ENCODE data around the gene IGLL5.

The IGLL5 gene

GRCh38 chr22:22941831-22942510, 54.4 kb downstream of the IGLL5 start:
- peak; percentile 21 for DNase-seq

GRCh38 chr22:22942511-22943329, 55.1 kb downstream of the IGLL5 start:
- DNase-seq = peak; percentile 93

- peak; percentile 18 for DNase-seq
Measured at GRCh38 chr22:22943521-22944267, 56.1 kb downstream of the IGLL5 start.

GRCh38 chr22:22944268-22944985, 56.8 kb downstream of the IGLL5 start:
- DNase-seq = peak; percentile 19

- peak; percentile 13 for DNase-seq
Measured at GRCh38 chr22:22945195-22945594, 57.6 kb downstream of the IGLL5 start.
